Uterus (tissue), 2 donors: ENCODE data around the gene RPUSD2.

Experiments used
- CTCF ChIP-seq, 4 experiments: fragments of 200-600 bp in 2 of 4; fragments of 450-650 bp in 2 of 4; sonication (generic) in 2 of 4; IDR thresholded peaks; one replicate each; pipeline ENCODE4 v1.5.1; 2016 to 2019; ENCODE audit warnings: antibody characterized with exemption in 4 of 4, mild to moderate bottlenecking in 2 of 4, moderate library complexity in 1 of 4
- POLR2A ChIP-seq, 2 donors: fragments of 450-650 bp; IDR thresholded peaks; one replicate each; pipeline ENCODE4 v1.6.1; 2016; ENCODE audit warnings: antibody characterized with exemption in 2 of 2, mild to moderate bottlenecking in 1 of 2, moderate library complexity in 1 of 2

GRCh38 chr15:40597024-40597423 lies 27.9 kb downstream of the RPUSD2 start:
- no peak for TF ChIP-seq CTCF (IDR thresholded peaks at IDR 0.05)
- no peak for TF ChIP-seq POLR2A (IDR thresholded peaks at IDR 0.05)
